SKM-1 treated with dmso at 0.1 percent for 144 hours (cell line): ENCODE measurements around the gene RAB11FIP2.

ENCODE experiments used
- DNase-seq: peaks from one replicate; lab custom pipeline; 2025; ENCODE audit not compliant: unreplicated experiment; lab: John Stamatoyannopoulos, UW

RAB11FIP2 gene

GRCh38 chr10:117987244-117987909 lies 59.4 kb downstream of the RAB11FIP2 start:
- no peak for DNase-seq

GRCh38 chr10:117983961-117984360 lies 62.8 kb downstream of the RAB11FIP2 start:
- no peak for DNase-seq

- no peak for DNase-seq
These were observed 65.7 kb downstream of the RAB11FIP2 start for GRCh38 chr10:117980755-117981702.

GRCh38 chr10:117980216-117980615 lies 66.5 kb downstream of the RAB11FIP2 start:
- DNase-seq, result no peak

- DNase-seq, result no peak
These were observed 74.4 kb downstream of the RAB11FIP2 start for GRCh38 chr10:117972168-117972837.

- DNase-seq, result no peak
These were observed 75.8 kb downstream of the RAB11FIP2 start for GRCh38 chr10:117970962-117971361.

- no peak for DNase-seq
These were observed 77.1 kb downstream of the RAB11FIP2 start for GRCh38 chr10:117969592-117969991.

- no peak for DNase-seq
These were observed 78.2 kb downstream of the RAB11FIP2 start for GRCh38 chr10:117968354-117969182.

- DNase-seq, result no peak
These were observed 79.5 kb downstream of the RAB11FIP2 start for GRCh38 chr10:117967149-117967650.

GRCh38 chr10:117965984-117966383 lies 80.8 kb downstream of the RAB11FIP2 start:
- no peak for DNase-seq

GRCh38 chr10:117964536-117964935 lies 82.2 kb downstream of the RAB11FIP2 start:
- DNase-seq, result no peak

GRCh38 chr10:117960345-117960935 lies 86.3 kb downstream of the RAB11FIP2 start:
- DNase-seq, result no peak

GRCh38 chr10:117956972-117957371 lies 89.8 kb downstream of the RAB11FIP2 start:
- DNase-seq, result no peak

GRCh38 chr10:117955176-117955575 lies 91.6 kb downstream of the RAB11FIP2 start:
- no peak for DNase-seq
